ENCODE measurements around the gene AAK1. TPM values are rescaled to one million over a fixed set of nuclear protein-coding genes. Genes with fewer than 3 reads are reported as not detected.

Gene AAK1
- total and polyA plus RNA-seq, 10 of the 15 experiments (the other 5 are each of a cell fraction or from before 2014, with no cell fraction given) = 2.9 to 41.4 (median 17.5) TPM

DNA sequence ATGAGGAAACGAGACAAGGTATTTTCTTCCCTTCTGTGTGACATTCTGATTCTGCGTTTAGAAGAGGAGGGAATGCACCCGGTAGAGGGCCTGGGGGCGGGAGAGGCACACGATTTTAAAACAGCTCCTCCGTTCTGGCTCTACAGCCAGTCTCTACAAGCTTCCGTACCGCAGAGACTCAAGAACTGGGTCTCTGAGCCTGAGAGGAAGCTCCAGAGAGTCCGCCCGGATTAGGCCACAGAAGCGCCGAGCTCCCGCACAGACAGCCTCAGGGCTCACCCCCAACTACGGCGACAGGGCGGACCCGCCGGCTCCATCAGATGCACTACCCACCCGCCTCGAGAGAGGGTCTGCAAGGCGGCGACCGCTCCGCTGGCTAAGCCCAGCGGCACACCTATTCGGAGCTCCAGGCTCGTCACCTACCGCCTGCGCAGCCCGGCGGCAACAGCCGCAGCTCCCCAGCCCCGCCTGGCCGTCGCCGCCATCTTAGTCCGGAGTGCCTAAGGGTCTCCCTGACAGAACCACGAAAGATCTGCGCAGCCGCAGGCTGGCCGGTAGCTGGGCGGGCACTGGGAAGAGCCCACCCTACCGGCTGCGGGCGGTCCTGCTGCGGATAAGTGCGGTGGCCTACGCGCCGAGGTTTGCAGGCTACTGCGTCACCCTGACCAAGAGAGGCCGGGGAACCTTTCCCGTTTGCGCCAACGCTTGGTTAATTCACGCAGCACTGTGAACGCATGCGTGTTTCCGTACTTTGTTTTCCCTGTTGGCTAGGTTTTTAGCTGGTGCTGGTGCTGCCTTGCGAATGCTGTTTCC lies 206.4 kb downstream of the AAK1 start, which contains the start of gene NFU1 (continued):
- TF ChIP-seq, protein P1, sequence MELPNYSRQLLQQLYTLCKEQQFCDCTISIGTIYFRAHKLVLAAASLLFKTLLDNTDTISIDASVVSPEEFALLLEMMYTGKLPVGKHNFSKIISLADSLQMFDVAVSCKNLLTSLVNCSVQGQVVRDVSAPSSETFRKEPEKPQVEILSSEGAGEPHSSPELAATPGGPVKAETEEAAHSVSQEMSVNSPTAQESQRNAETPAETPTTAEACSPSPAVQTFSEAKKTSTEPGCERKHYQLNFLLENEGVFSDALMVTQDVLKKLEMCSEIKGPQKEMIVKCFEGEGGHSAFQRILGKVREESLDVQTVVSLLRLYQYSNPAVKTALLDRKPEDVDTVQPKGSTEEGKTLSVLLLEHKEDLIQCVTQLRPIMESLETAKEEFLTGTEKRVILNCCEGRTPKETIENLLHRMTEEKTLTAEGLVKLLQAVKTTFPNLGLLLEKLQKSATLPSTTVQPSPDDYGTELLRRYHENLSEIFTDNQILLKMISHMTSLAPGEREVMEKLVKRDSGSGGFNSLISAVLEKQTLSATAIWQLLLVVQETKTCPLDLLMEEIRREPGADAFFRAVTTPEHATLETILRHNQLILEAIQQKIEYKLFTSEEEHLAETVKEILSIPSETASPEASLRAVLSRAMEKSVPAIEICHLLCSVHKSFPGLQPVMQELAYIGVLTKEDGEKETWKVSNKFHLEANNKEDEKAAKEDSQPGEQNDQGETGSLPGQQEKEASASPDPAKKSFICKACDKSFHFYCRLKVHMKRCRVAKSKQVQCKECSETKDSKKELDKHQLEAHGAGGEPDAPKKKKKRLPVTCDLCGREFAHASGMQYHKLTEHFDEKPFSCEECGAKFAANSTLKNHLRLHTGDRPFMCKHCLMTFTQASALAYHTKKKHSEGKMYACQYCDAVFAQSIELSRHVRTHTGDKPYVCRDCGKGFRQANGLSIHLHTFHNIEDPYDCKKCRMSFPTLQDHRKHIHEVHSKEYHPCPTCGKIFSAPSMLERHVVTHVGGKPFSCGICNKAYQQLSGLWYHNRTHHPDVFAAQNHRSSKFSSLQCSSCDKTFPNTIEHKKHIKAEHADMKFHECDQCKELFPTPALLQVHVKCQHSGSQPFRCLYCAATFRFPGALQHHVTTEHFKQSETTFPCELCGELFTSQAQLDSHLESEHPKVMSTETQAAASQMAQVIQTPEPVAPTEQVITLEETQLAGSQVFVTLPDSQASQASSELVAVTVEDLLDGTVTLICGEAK (IDR thresholded peaks at IDR 0.05; ENCODE audit: borderline replicate concordance) = no peak
- TF ChIP-seq ATF7 (IDR thresholded peaks at IDR 0.05; ENCODE audit: low read depth) (no peak; the same call in none of the 2 replicates), ZNF274 (IDR thresholded peaks at IDR 0.05; ENCODE audit: insufficient read depth, insufficient read length) (no peak), SPI1 (IDR thresholded peaks at IDR 0.05; ENCODE audit: borderline replicate concordance, insufficient read depth, low read depth, low read length) (peak; percentile 79; the same call in 1 of the 2 replicates), POLR2AphosphoS5 (IDR thresholded peaks at IDR 0.05; ENCODE audit: low read length) (peak; percentile 95), RCOR1 (conservative IDR thresholded peaks at IDR 0.05; ENCODE audit: low read depth, low read length) (no peak), NBN (IDR thresholded peaks at IDR 0.05) (peak; percentile 77), BHLHE40 (IDR thresholded peaks at IDR 0.05; ENCODE audit: borderline replicate concordance in 1 of 2, low read depth in 2 of 2, low read length in 1 of 2) (peak; percentile 41 to 62; a peak in 3 of 4 replicates), NFIC (IDR thresholded peaks at IDR 0.05; ENCODE audit: low read depth, low read length) (no peak), YBX1 (IDR thresholded peaks at IDR 0.05) (no peak), POLR2A (IDR thresholded peaks at IDR 0.05; ENCODE audit: low read depth, low read length) (peak; percentile 98)
- TF ChIP-seq, protein P2, sequence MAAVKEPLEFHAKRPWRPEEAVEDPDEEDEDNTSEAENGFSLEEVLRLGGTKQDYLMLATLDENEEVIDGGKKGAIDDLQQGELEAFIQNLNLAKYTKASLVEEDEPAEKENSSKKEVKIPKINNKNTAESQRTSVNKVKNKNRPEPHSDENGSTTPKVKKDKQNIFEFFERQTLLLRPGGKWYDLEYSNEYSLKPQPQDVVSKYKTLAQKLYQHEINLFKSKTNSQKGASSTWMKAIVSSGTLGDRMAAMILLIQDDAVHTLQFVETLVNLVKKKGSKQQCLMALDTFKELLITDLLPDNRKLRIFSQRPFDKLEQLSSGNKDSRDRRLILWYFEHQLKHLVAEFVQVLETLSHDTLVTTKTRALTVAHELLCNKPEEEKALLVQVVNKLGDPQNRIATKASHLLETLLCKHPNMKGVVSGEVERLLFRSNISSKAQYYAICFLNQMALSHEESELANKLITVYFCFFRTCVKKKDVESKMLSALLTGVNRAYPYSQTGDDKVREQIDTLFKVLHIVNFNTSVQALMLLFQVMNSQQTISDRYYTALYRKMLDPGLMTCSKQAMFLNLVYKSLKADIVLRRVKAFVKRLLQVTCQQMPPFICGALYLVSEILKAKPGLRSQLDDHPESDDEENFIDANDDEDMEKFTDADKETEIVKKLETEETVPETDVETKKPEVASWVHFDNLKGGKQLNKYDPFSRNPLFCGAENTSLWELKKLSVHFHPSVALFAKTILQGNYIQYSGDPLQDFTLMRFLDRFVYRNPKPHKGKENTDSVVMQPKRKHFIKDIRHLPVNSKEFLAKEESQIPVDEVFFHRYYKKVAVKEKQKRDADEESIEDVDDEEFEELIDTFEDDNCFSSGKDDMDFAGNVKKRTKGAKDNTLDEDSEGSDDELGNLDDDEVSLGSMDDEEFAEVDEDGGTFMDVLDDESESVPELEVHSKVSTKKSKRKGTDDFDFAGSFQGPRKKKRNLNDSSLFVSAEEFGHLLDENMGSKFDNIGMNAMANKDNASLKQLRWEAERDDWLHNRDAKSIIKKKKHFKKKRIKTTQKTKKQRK (IDR thresholded peaks at IDR 0.05; ENCODE audit: low read depth, low read length) = no peak
- TF ChIP-seq, protein P3, sequence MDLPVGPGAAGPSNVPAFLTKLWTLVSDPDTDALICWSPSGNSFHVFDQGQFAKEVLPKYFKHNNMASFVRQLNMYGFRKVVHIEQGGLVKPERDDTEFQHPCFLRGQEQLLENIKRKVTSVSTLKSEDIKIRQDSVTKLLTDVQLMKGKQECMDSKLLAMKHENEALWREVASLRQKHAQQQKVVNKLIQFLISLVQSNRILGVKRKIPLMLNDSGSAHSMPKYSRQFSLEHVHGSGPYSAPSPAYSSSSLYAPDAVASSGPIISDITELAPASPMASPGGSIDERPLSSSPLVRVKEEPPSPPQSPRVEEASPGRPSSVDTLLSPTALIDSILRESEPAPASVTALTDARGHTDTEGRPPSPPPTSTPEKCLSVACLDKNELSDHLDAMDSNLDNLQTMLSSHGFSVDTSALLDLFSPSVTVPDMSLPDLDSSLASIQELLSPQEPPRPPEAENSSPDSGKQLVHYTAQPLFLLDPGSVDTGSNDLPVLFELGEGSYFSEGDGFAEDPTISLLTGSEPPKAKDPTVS (IDR thresholded peaks at IDR 0.05; ENCODE audit: low read depth, low read length) = no peak
- TF ChIP-seq, protein P4, sequence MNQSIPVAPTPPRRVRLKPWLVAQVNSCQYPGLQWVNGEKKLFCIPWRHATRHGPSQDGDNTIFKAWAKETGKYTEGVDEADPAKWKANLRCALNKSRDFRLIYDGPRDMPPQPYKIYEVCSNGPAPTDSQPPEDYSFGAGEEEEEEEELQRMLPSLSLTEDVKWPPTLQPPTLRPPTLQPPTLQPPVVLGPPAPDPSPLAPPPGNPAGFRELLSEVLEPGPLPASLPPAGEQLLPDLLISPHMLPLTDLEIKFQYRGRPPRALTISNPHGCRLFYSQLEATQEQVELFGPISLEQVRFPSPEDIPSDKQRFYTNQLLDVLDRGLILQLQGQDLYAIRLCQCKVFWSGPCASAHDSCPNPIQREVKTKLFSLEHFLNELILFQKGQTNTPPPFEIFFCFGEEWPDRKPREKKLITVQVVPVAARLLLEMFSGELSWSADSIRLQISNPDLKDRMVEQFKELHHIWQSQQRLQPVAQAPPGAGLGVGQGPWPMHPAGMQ (IDR thresholded peaks at IDR 0.05; ENCODE audit: borderline replicate concordance) = peak; percentile 55; the same call in 1 of the 2 replicates
- TF ChIP-seq, protein P5, sequence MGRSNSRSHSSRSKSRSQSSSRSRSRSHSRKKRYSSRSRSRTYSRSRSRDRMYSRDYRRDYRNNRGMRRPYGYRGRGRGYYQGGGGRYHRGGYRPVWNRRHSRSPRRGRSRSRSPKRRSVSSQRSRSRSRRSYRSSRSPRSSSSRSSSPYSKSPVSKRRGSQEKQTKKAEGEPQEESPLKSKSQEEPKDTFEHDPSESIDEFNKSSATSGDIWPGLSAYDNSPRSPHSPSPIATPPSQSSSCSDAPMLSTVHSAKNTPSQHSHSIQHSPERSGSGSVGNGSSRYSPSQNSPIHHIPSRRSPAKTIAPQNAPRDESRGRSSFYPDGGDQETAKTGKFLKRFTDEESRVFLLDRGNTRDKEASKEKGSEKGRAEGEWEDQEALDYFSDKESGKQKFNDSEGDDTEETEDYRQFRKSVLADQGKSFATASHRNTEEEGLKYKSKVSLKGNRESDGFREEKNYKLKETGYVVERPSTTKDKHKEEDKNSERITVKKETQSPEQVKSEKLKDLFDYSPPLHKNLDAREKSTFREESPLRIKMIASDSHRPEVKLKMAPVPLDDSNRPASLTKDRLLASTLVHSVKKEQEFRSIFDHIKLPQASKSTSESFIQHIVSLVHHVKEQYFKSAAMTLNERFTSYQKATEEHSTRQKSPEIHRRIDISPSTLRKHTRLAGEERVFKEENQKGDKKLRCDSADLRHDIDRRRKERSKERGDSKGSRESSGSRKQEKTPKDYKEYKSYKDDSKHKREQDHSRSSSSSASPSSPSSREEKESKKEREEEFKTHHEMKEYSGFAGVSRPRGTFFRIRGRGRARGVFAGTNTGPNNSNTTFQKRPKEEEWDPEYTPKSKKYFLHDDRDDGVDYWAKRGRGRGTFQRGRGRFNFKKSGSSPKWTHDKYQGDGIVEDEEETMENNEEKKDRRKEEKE (IDR thresholded peaks at IDR 0.05) = no peak

Measured in GM12878 (cell line).